GM10266 (cell line): Measurements from ENCODE around the gene TALDO1.

Experiments used
- DNase-seq: peaks from one replicate; pipeline ENCODE4 v3.0.0; 2012; ENCODE audit errors: extremely low spot score
- CTCF ChIP-seq: IDR thresholded peaks from 2 replicates; pipeline ENCODE4 v1.5.1; 2012; ENCODE audit warnings: mild to moderate bottlenecking, low read depth; ENCODE audit not compliant: control insufficient read depth, insufficient read depth; ENCODE audit errors: missing control alignments

TALDO1 gene

GRCh38 chr11:792873-793272 lies 45.6 kb downstream of the TALDO1 start:
- TF ChIP-seq CTCF: no peak
- DNase-seq: no peak

- no peak for TF ChIP-seq CTCF
- no peak for DNase-seq
These were observed 46.3 kb downstream of the TALDO1 start for GRCh38 chr11:793556-793955.

- DNase-seq: no peak
- TF ChIP-seq CTCF: no peak
These were observed 46.9 kb downstream of the TALDO1 start for GRCh38 chr11:794013-794765.

- no peak for DNase-seq
- TF ChIP-seq CTCF: no peak
These were observed 47.7 kb downstream of the TALDO1 start for GRCh38 chr11:794766-795633.

GRCh38 chr11:795634-796564 lies 48.6 kb downstream of the TALDO1 start:
- DNase-seq: peak; percentile 97
- no peak for TF ChIP-seq CTCF

- DNase-seq: no peak
- TF ChIP-seq CTCF: no peak
These were observed 49.5 kb downstream of the TALDO1 start for GRCh38 chr11:796565-797295.
